Measurements from ENCODE around the gene PNMT.

PNMT gene

DNA sequence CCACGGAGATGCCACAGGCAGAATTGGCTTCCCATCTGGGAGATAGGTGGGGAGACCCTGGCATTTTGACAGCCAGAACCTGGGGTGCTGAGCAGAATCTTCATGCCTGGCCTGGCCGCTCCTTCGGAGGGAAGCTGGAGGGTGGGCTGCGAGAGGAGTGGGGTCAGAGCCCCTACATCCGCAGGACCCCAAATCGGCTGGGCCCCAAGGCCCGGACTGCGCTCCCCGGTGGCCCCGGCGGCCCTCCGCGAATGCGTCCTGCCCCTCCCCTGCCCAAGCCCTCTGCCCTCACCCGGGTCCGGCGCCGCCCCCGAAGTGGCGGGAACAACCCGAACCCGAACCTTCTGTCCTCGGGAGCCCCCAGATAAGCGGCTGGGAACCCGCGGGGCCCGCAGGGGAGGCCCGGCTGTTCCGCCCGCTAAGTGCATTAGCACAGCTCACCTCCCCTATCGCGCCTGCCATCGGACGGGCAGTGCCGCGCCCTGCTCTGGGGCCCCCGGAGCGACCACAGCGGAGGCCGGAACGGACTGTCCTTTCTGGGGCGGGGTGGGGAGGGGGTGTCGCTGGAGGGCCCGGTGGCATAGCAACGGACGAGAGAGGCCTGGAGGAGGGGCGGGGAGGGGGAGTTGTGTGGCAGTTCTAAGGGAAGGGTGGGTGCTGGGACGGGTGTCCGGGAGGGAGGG, 850 bp upstream of the PNMT start:
- H3K27me3 Mint-ChIP-seq = peaks cover 2% of the 10 kb centered on the region
- no peaks in the 10 kb centered on the region for H3K9me3 Mint-ChIP-seq (ENCODE audit: low read depth)
- no peak overlapping the region for H3K27ac Mint-ChIP-seq
- no peaks in the 10 kb centered on the region for H3K36me3 Mint-ChIP-seq
- H3K4me3 Mint-ChIP-seq = peak overlapping the region; percentile 57
- peaks cover 16% of the 10 kb centered on the region for H3K4me1 Mint-ChIP-seq (ENCODE audit: low read depth)

DNA sequence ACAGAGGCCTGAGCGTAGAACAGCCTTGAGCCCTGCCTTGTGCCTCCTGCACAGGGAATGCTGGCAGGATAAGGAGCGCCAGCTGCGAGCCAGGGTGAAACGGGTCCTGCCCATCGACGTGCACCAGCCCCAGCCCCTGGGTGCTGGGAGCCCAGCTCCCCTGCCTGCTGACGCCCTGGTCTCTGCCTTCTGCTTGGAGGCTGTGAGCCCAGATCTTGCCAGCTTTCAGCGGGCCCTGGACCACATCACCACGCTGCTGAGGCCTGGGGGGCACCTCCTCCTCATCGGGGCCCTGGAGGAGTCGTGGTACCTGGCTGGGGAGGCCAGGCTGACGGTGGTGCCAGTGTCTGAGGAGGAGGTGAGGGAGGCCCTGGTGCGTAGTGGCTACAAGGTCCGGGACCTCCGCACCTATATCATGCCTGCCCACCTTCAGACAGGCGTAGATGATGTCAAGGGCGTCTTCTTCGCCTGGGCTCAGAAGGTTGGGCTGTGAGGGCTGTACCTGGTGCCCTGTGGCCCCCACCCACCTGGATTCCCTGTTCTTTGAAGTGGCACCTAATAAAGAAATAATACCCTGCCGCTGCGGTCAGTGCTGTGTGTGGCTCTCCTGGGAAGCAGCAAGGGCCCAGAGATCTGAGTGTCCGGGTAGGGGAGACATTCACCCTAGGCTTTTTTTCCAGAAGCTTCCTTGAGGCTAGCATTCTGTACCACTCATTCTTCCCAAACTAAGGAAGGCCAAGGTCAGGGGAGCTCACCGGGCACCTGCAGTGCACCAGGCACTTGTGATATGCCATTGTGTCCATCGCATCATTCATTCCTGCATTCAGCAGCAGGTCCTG, 1.9 kb downstream of the PNMT start:
- Mint-ChIP-seq H3K27me3 (peaks cover 2% of the 10 kb centered on the region), H3K27ac (no peak overlapping the region), H3K36me3 (no peaks in the 10 kb centered on the region), H3K4me1 (ENCODE audit: low read depth) (peaks cover 16% of the 10 kb centered on the region), H3K4me3 (no peak overlapping the region), H3K9me3 (ENCODE audit: low read depth) (no peaks in the 10 kb centered on the region)

DNA sequence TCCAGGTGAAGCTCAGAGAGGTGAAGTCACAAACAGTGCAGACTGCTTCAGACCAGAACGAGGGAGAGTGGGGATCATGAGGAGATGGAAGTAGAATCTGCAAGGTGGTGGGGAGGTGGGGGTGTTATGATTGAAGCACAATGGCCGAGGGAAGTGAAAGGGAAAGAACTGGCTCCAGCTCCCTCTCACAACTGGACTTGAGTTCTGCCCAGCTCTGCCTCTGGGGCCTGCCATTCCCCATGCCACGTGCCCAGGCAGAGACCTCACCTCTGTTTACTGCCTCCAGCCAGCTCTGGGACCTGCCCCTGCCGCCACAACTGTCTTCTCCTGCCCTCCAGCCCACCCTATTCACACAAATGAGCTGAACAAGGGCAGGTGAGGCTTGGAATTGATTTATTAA, 2.5 kb downstream of the PNMT start:
- no peak overlapping the region for H3K27ac Mint-ChIP-seq
- peaks cover 18% of the 10 kb centered on the region for H3K4me1 Mint-ChIP-seq (ENCODE audit: low read depth)
- no peaks in the 10 kb centered on the region for H3K36me3 Mint-ChIP-seq
- no peak overlapping the region for H3K4me3 Mint-ChIP-seq
- H3K27me3 Mint-ChIP-seq = peaks cover 2% of the 10 kb centered on the region
- no peaks in the 10 kb centered on the region for H3K9me3 Mint-ChIP-seq (ENCODE audit: low read depth)

DNA sequence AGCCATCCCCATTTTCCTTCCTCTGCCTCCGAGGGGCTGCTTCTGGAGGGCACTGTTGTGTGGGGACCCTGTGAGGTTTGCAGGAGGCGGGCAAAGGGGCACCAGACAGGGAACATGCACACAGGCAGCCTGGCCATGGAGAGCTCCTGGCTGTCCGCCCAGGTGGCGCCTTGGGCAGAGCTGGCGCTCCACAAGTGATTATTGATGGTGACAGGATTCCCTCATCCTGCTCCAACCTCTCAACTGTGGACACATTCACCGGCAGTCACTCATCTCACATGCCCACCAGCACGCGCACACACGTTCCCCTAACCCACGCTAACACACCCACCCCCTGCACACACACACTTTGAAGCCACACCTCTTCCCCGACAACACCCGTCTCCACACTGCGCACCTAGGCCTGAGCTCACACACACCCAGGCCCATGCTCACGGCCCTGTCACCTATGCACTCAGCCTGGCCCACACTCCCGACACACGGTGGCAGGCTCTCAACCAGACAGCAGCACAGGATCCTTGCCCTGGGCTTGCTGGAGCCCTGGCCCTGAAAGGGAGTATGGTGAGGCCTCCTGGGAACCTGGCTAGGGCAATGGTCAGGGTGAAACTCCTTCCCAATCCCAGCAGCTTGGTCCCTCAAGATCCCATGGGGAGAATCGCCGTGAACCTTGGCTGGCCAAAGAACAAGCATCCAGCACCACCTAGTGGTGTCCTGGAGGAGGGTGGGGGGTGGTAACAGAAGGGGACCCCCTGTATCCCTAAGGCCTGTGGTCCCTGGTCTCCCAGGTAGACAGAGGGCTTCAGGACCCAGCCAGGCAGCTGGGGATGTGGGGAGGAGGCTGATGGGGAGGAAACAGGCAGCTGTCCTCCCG, 3.6 kb downstream of the PNMT start:
- no peaks in the 10 kb centered on the region for H3K36me3 Mint-ChIP-seq
- no peak overlapping the region for H3K27ac Mint-ChIP-seq
- H3K4me1 Mint-ChIP-seq (ENCODE audit: low read depth) = peaks cover 25% of the 10 kb centered on the region
- H3K4me3 Mint-ChIP-seq = peak overlapping the region; percentile 9
- H3K9me3 Mint-ChIP-seq (ENCODE audit: low read depth) = no peaks in the 10 kb centered on the region
- peaks cover 2% of the 10 kb centered on the region for H3K27me3 Mint-ChIP-seq

DNA sequence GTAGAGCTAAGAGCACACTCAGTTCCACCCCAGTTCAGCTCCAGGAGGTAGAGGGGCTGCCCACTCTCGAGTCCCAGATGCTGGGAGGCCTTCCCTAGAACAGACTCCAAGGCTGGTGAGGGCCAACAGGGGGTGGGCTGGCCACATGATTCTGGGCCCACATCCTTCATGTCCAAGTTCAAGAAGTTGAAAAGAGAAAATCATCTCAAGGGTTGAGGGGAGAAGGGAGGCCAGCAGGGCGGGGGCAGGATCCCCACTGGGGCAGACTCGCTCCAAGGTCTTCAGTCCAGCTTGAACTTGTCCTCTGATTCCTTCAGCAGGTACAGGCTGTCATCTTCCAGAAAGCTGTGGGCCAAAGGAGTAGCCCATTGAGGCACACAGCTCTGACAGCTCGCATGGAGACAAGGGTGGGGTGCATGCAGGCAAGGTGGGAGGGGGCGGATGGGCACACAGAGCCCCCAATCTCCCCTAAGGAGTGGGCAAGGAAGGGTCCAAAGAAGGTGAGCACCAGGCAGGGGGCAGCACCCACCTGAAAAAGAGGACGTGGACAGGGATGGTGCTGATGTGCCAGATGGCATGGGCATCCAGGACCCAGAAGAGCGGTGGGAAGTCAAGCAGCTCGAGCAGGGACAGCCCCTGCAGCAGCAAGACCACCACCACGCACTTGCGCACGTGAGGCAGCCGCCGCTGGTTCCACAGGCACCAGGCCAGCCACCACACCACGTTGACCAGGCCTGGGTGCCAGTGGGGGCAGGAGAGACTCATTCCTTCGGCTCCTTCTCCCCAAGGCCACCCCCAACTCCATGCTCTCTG, 4.5 kb downstream of the PNMT start:
- H3K9me3 Mint-ChIP-seq (ENCODE audit: low read depth) = no peaks in the 10 kb centered on the region
- H3K4me3 Mint-ChIP-seq = no peak overlapping the region
- no peak overlapping the region for H3K27ac Mint-ChIP-seq
- H3K4me1 Mint-ChIP-seq (ENCODE audit: low read depth) = peaks cover 32% of the 10 kb centered on the region
- peaks cover 2% of the 10 kb centered on the region for H3K27me3 Mint-ChIP-seq
- H3K36me3 Mint-ChIP-seq = no peaks in the 10 kb centered on the region

DNA sequence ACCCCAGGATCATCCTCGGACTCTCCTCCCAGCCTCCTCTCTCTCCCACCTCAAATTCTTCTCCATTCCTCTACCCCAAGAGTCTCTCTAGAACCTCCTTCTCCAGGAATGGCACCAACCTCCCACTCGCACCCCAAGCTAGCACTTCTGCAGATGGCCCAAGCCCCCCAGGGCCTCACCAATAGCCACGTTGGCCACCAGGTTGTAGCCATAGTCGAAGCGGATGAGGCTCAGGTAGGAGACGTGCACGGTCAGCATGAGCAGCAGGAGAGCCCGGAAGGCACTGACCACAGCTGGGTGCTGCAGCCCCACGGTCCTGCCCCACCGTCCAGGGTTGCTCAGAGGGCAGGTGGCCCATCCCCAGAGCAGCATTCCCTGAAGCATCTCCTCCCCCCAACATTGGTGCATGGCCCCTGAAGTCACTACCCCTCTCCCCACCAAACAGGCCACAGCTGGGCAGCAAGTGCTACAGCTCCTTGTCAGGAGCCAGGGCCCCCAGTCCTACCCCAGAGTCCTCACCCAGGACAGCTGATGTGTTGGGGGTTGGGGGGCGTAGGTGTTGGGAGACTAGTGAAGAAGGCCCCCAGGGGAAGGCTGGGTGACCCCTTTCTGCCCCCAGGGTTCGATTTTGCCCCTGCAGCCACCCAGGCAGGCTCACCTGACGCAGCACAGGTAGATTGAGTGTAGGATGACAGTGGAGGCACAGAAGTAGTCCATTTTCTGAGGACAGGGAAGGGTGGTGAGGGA, 5.3 kb downstream of the PNMT start:
- H3K36me3 Mint-ChIP-seq = no peaks in the 10 kb centered on the region
- H3K9me3 Mint-ChIP-seq (ENCODE audit: low read depth) = no peaks in the 10 kb centered on the region
- H3K27ac Mint-ChIP-seq = no peak overlapping the region
- H3K4me3 Mint-ChIP-seq = no peak overlapping the region
- H3K4me1 Mint-ChIP-seq (ENCODE audit: low read depth) = peaks cover 38% of the 10 kb centered on the region
- H3K27me3 Mint-ChIP-seq = peaks cover under 1% of the 10 kb centered on the region

DNA sequence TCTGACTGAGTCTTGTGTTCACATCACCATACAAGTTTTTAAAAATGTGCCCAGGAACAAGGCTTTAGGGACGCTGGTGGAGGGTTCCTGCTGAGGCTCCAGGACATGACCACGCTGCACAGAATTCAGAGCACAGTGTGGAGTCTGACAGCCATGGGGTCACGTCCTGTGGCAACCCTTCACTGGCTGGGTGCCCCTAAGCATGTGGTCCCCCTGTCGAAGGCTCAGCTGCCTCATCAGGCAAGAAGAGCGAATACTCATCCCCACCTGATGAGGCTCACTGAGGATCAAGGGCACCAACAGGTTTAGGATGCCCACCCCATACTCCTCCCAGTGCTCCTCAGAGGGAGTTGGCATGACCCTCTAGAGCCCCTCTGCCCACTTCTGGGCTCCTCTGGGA, 5.9 kb downstream of the PNMT start:
- no peak overlapping the region for H3K4me3 Mint-ChIP-seq
- no peaks in the 10 kb centered on the region for H3K36me3 Mint-ChIP-seq
- H3K27me3 Mint-ChIP-seq = no peaks in the 10 kb centered on the region
- H3K4me1 Mint-ChIP-seq (ENCODE audit: low read depth) = peaks cover 41% of the 10 kb centered on the region
- H3K9me3 Mint-ChIP-seq (ENCODE audit: low read depth) = no peaks in the 10 kb centered on the region
- no peak overlapping the region for H3K27ac Mint-ChIP-seq

DNA sequence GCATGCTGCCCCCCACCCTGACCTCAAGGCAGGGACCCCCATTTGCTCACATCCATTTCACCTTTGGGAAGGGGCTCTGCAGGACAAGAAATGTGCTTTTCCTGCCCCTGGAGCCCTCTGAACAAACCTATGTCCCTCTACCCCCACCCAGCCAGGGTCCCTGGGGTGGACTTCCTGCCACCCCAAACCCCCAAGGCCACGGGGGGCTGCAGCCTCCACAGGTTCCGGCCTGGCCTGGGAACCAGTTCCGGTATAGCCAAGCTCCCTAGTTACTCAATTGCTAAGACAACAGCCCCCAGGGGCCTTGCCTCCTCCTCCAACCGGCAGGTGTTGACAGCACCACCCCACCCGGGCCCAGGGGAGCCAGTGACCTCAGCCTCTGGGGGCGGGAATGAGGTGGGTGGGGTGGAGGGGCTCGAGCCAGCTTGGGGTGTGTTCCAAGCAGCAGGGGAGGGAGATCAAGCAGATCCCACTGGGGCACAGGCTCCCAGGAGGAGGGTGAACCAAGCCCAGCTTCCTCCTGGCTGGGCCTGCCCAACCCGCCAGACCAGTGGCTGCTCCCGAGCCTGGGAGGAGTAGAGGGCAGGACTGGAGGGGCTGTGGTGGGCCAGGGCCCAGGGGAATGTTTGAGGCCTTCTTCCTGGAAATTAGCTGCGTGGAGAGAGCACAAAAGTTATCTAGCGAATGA, 6.6 kb downstream of the PNMT start:
- Mint-ChIP-seq H3K4me3 (no peak overlapping the region), H3K9me3 (ENCODE audit: low read depth) (no peaks in the 10 kb centered on the region), H3K27me3 (no peaks in the 10 kb centered on the region), H3K4me1 (ENCODE audit: low read depth) (peaks cover 48% of the 10 kb centered on the region), H3K36me3 (no peaks in the 10 kb centered on the region), H3K27ac (no peak overlapping the region)

DNA sequence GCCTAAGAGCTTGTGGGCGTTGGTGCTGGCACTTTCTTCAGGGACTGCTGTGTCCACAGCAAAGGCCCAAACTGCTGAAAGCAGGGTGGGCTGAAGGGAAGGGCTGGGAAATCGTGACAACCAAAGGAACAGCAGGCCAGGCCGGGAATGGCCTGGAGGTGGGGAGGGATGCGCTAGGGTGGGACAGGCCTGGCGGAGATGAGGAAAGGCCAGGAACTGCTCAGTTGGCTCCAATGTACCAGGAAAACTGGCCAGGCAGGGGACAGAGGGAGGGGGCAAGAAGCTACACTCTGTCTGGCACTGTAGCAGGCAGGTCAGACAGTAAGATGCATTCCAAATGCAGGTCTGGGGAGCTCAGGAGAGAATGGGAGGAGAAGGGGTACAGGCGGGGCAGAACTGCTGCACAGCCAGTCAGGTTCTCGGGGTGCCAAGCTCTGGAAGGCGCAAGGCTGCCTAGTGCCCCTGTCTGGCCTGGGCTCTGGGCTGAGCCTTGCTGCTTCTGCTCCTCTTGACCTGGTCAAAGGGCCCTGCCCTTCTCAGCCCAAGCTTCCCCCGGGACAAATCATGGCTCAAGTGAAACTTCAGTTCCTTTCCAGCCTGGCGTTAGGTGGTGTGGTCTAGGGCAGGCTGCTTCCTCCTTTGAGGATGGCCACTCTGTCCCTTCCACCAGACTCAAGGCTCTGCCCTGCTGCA, 7.3 kb downstream of the PNMT start:
- no peaks in the 10 kb centered on the region for H3K27me3 Mint-ChIP-seq
- H3K36me3 Mint-ChIP-seq = no peaks in the 10 kb centered on the region
- H3K4me1 Mint-ChIP-seq (ENCODE audit: low read depth) = peaks cover 55% of the 10 kb centered on the region
- H3K27ac Mint-ChIP-seq = peak overlapping the region; percentile 78
- no peak overlapping the region for H3K4me3 Mint-ChIP-seq
- no peaks in the 10 kb centered on the region for H3K9me3 Mint-ChIP-seq (ENCODE audit: low read depth)

DNA sequence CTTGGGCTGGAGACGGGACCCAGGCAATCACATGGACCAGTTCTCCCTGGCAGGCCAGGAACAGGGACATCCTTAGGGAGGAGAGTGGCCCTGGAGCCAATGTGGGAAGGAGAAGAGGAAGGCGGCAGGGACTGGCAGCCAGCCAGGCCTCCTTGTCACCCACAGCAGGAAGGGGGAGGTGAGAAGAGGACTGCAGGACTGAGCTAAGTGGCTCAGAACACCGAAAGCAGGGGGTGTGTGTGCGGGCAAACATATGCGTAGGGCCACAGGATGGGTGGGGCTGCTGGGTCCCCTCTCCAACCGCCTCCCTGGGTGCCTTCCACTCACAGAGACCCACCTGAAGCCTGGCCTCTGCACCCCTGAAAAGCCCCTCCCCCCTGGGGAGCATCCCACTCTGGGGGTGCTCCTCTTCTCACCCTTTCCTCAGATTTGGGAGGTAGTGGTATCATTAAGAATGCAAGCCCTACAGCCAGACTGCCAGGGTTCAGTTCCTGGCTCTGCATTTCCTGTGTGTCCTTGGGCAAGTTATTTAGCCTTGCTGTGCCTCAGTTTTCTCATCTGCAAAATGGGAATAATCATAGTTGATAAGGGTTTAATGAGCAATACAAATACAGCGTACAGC, 8.1 kb downstream of the PNMT start:
- no peaks in the 10 kb centered on the region for H3K9me3 Mint-ChIP-seq (ENCODE audit: low read depth)
- H3K36me3 Mint-ChIP-seq = no peaks in the 10 kb centered on the region
- peak overlapping the region; percentile 78 for H3K27ac Mint-ChIP-seq
- H3K4me3 Mint-ChIP-seq = peak overlapping the region; percentile 52
- no peaks in the 10 kb centered on the region for H3K27me3 Mint-ChIP-seq
- peaks cover 61% of the 10 kb centered on the region for H3K4me1 Mint-ChIP-seq (ENCODE audit: low read depth)

DNA sequence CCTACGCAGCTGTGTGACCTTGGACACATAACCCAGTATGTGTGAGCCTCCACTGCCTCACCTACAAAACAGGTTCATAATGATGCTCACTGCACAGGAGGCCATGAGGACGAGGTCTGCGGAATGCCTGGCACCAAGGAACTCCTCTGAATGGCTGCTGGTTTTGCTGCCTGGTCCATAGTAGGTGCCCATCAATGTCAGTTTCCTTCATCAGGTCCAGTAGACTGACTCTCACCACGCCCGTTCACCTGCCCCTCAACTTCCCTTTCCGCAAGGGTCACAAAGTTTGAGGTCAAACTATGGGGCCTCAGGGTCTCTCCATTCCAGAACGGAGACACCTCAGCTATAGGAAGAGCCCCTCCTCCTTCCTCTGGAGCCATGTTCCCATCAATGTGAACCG, 8.8 kb downstream of the PNMT start:
- no peaks in the 10 kb centered on the region for H3K27me3 Mint-ChIP-seq
- H3K9me3 Mint-ChIP-seq (ENCODE audit: low read depth) = no peaks in the 10 kb centered on the region
- H3K27ac Mint-ChIP-seq = no peak overlapping the region
- H3K4me3 Mint-ChIP-seq = no peak overlapping the region
- no peaks in the 10 kb centered on the region for H3K36me3 Mint-ChIP-seq
- peaks cover 57% of the 10 kb centered on the region for H3K4me1 Mint-ChIP-seq (ENCODE audit: low read depth)

DNA sequence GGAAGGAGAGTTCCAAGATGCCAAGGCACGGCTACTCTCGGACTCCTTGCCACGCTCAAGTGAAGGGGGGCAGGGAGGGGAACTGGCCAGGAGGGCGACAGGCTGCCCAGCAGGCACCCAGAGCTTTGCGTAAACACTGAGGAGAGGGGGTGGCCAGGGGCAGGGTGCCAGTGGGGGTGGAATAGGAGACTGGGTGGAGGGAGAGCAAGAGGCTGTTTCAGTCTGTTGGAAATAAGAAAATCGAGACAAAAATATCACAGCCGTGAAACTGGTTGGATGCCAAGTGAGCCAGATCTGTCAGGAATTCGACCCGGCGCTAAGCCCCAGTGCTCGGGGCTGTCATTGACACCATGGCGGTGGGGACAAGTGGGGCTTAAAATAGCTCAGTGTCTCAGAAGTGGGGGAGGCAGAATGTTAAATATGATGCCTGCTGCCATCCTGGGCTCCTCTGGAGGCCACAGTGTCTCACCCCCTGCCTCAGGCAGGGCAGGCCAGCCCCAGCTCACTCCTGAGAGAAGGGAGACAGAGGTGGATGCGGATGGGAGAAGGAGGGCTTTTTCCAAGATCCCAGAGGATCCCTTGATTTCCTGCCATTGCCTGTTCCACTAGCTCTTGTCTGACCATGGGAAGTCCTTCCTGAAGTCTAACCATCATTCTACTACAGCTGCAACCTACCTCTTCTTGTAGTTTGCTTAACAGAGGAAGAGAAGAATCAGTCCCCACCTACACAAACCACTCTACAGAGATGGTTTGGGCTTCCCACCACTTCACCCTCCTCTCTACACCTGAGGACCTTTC, 9.5 kb downstream of the PNMT start:
- Mint-ChIP-seq H3K4me1 (ENCODE audit: low read depth) (peaks cover 57% of the 10 kb centered on the region), H3K27ac (peak overlapping the region; percentile 58), H3K9me3 (ENCODE audit: low read depth) (no peaks in the 10 kb centered on the region)

More for the DNA sequence above, 9.5 kb downstream of the PNMT start:
- H3K27me3 Mint-ChIP-seq = no peaks in the 10 kb centered on the region
- H3K36me3 Mint-ChIP-seq = no peaks in the 10 kb centered on the region
- H3K4me3 Mint-ChIP-seq = peak overlapping the region; percentile 18

Measured in activated naive CD8-positive, alpha-beta T cell (primary cell).